ENCODE data around the gene MRPS5.

Gene MRPS5

GRCh38 chr2:95056461-95057459 is 64.8 kb downstream of the MRPS5 start:
- H2AFZ ChIP-seq (ENCODE audit: low read depth, low read length): no peak overlapping the region
- H3K79me2 ChIP-seq (ENCODE audit: insufficient read depth, low read length): no peaks in the 10 kb centered on the region
- H3K36me3 ChIP-seq (ENCODE audit: insufficient read depth, low read length): peaks cover 24% of the 10 kb centered on the region
- no peak overlapping the region for H3K27ac ChIP-seq (ENCODE audit: low read length)
- H3K9me3 ChIP-seq (ENCODE audit: insufficient read depth, low read length, severe bottlenecking): no peaks in the 10 kb centered on the region
- H3K27me3 ChIP-seq (ENCODE audit: insufficient read depth, low read length, poor library complexity): no peaks in the 10 kb centered on the region
- no peaks in the 10 kb centered on the region for H4K20me1 ChIP-seq (ENCODE audit: insufficient read depth, low read length)
- H3K4me1 ChIP-seq (ENCODE audit: insufficient read depth, low read length): peaks cover 24% of the 10 kb centered on the region
- H3K4me3 ChIP-seq (ENCODE audit: low read depth in 1 of 2, low read length in 2 of 2): no peak overlapping the region
- no peak overlapping the region for H3K9ac ChIP-seq (ENCODE audit: low read depth, low read length)
- ATAC-seq (ENCODE audit: insufficient read depth, low read depth): peak; percentile 10; the same call in 1 of the 3 replicates
- no peak for DNase-seq
- no peak overlapping the region for H3K4me2 ChIP-seq (ENCODE audit: insufficient read depth, low read length)
- TF ChIP-seq CTCF (IDR thresholded peaks at IDR 0.05; ENCODE audit: borderline replicate concordance, extremely low read depth, low read length, poor library complexity, severe bottlenecking) (no peak), EZH2 (IDR thresholded peaks at IDR 0.05; ENCODE audit: borderline replicate concordance, low read depth, low read length, severe bottlenecking) (no peak)

GRCh38 chr2:95056044-95056443 is 65.6 kb downstream of the MRPS5 start:
- peak overlapping the region; percentile 39; the same call in 1 of the 2 replicates for H3K27ac ChIP-seq (ENCODE audit: low read length)
- H3K4me3 ChIP-seq (ENCODE audit: low read depth in 1 of 2, low read length in 2 of 2): no peak overlapping the region
- TF ChIP-seq CTCF (IDR thresholded peaks at IDR 0.05; ENCODE audit: borderline replicate concordance, extremely low read depth, low read length, poor library complexity, severe bottlenecking): no peak
- no peak for TF ChIP-seq EZH2 (IDR thresholded peaks at IDR 0.05; ENCODE audit: borderline replicate concordance, low read depth, low read length, severe bottlenecking)
- no peak overlapping the region for H2AFZ ChIP-seq (ENCODE audit: low read depth, low read length)
- no peak for DNase-seq
- H3K79me2 ChIP-seq (ENCODE audit: insufficient read depth, low read length): no peaks in the 10 kb centered on the region
- no peak overlapping the region for H3K9ac ChIP-seq (ENCODE audit: low read depth, low read length)
- peaks cover 17% of the 10 kb centered on the region for H3K4me1 ChIP-seq (ENCODE audit: insufficient read depth, low read length)
- H3K27me3 ChIP-seq (ENCODE audit: insufficient read depth, low read length, poor library complexity): no peaks in the 10 kb centered on the region
- H3K9me3 ChIP-seq (ENCODE audit: insufficient read depth, low read length, severe bottlenecking): no peaks in the 10 kb centered on the region
- peaks cover 28% of the 10 kb centered on the region for H3K36me3 ChIP-seq (ENCODE audit: insufficient read depth, low read length)
- H4K20me1 ChIP-seq (ENCODE audit: insufficient read depth, low read length): no peaks in the 10 kb centered on the region
- no peak overlapping the region for H3K4me2 ChIP-seq (ENCODE audit: insufficient read depth, low read length)
- peak; percentile 30; the same call in 2 of the 3 replicates for ATAC-seq (ENCODE audit: insufficient read depth, low read depth)

- H2AFZ ChIP-seq (ENCODE audit: low read depth, low read length): no peak overlapping the region
- no peak for TF ChIP-seq EZH2 (IDR thresholded peaks at IDR 0.05; ENCODE audit: borderline replicate concordance, low read depth, low read length, severe bottlenecking)
- TF ChIP-seq CTCF (IDR thresholded peaks at IDR 0.05; ENCODE audit: borderline replicate concordance, extremely low read depth, low read length, poor library complexity, severe bottlenecking): no peak
- no peak overlapping the region for H3K27ac ChIP-seq (ENCODE audit: low read length)
- no peak overlapping the region for H3K4me3 ChIP-seq (ENCODE audit: low read depth in 1 of 2, low read length in 2 of 2)
- H3K27me3 ChIP-seq (ENCODE audit: insufficient read depth, low read length, poor library complexity): no peaks in the 10 kb centered on the region
- no peaks in the 10 kb centered on the region for H3K9me3 ChIP-seq (ENCODE audit: insufficient read depth, low read length, severe bottlenecking)
- no peak overlapping the region for H3K4me2 ChIP-seq (ENCODE audit: insufficient read depth, low read length)
- DNase-seq: no peak
- H4K20me1 ChIP-seq (ENCODE audit: insufficient read depth, low read length): no peaks in the 10 kb centered on the region
- no peak for ATAC-seq (ENCODE audit: insufficient read depth, low read depth)
- no peak overlapping the region for H3K9ac ChIP-seq (ENCODE audit: low read depth, low read length)
- H3K4me1 ChIP-seq (ENCODE audit: insufficient read depth, low read length): peaks cover 12% of the 10 kb centered on the region; the same call in 1 of the 2 replicates
- H3K79me2 ChIP-seq (ENCODE audit: insufficient read depth, low read length): no peaks in the 10 kb centered on the region
- peaks cover 33% of the 10 kb centered on the region for H3K36me3 ChIP-seq (ENCODE audit: insufficient read depth, low read length)
Measured at GRCh38 chr2:95055262-95055661, 66.3 kb downstream of the MRPS5 start.
